OCI-LY7 (cell line): ENCODE data around the gene MTCL1.

ENCODE experiments used
- CTCF ChIP-seq: fragments of 200-600 bp; sonication (generic); conservative IDR thresholded peaks from 2 replicates; pipeline ENCODE4 v1.5.1; 2014; ENCODE audit warnings: mild to moderate bottlenecking, antibody characterized with exemption, low read length, moderate library complexity, mixed read lengths
- EZH2phosphoT487 ChIP-seq: fragments of 200-600 bp; sonication (generic); IDR thresholded peaks from 2 replicates; pipeline ENCODE4 v1.6.1; 2018; ENCODE audit warnings: low read depth, borderline replicate concordance, mild to moderate bottlenecking, mixed run types, antibody characterized with exemption, low read length, moderate library complexity, mixed read lengths

- TF ChIP-seq CTCF = no peak
- no peak for TF ChIP-seq EZH2phosphoT487
These were observed 29.9 kb downstream of the MTCL1 start for GRCh38 chr18:8735274-8735673.
